CD4-positive, CD25-positive, alpha-beta regulatory T cell (primary cell): ENCODE measurements around the gene RSPH1. TPM values are rescaled to one million over a fixed set of nuclear protein-coding genes. Genes with fewer than 3 reads are reported as not detected.

Source experiments
- polyA plus RNA-seq, 4 donors: library from polyadenylated mRNA; unstranded; fragments of 300-500 nt; fragmentation: Illumina TruSeq; gene quantifications; one replicate each; pipeline ENCODE4 v1.2.3, GENCODE V29; 2021
- total RNA-seq: library from RNA; stranded (reverse); gene quantifications from one replicate; pipeline ENCODE4 v1.2.3, GENCODE V29; 2022

RSPH1 gene
- total and polyA plus RNA-seq, 5 donors from 2014 or later: 0.25 TPM; not detected in 4

Other genes with a start within 250 kb of the RSPH1 start
- not detected for gene TFF3, start 180.8 kb downstream of the RSPH1 start, total RNA-seq
- not detected for gene TFF3, start 180.8 kb downstream of the RSPH1 start, polyA plus RNA-seq
- not detected for gene TFF2, start 145.2 kb downstream of the RSPH1 start, total RNA-seq
- gene TFF2, start 145.2 kb downstream of the RSPH1 start, polyA plus RNA-seq: not detected
- gene TFF1, start 129.7 kb downstream of the RSPH1 start, total RNA-seq: not detected
- gene TFF1, start 129.7 kb downstream of the RSPH1 start, polyA plus RNA-seq: not detected
- gene TMPRSS3, start 100.2 kb downstream of the RSPH1 start, total RNA-seq: 4.0 TPM
- 1 to 10 TPM; 1.1 to 2.4 (median 2.2) TPM for gene TMPRSS3, start 100.2 kb downstream of the RSPH1 start, polyA plus RNA-seq
- 56.0 TPM for gene UBASH3A, start 92.3 kb downstream of the RSPH1 start, total RNA-seq
- gene UBASH3A, start 92.3 kb downstream of the RSPH1 start, polyA plus RNA-seq: 10 to 100 TPM; 36.2 to 52.6 (median 44.4) TPM
- gene SLC37A1, start 17.6 kb upstream of the RSPH1 start, total RNA-seq: 18.8 TPM
- gene SLC37A1, start 17.6 kb upstream of the RSPH1 start, polyA plus RNA-seq: 1 to 10 TPM; 2.8 to 3.6 (median 3.4) TPM
- 7.3 TPM for gene PDE9A, start 157.4 kb upstream of the RSPH1 start, total RNA-seq
- 1 to 10 TPM; 1.4 to 3.5 (median 2.3) TPM for gene PDE9A, start 157.4 kb upstream of the RSPH1 start, polyA plus RNA-seq